NB4 (cell line): ENCODE data around the gene UBE4B.

Experiments used
- POLR2A ChIP-seq: IDR thresholded peaks from 2 replicates; pipeline ENCODE4 v1.6.1; 2011; ENCODE audit warnings: mild to moderate bottlenecking; ENCODE audit not compliant: insufficient read length; ENCODE audit errors: extremely low read depth
- TF ChIP-seq, protein P1 (sequence below): IDR thresholded peaks from one replicate; pipeline ENCODE4 v1.5.1; 2012; ENCODE audit warnings: low read depth, low read length
- TF ChIP-seq, protein P2 (sequence below): IDR thresholded peaks from 2 replicates; pipeline ENCODE4 v1.6.1; 2011; ENCODE audit warnings: low read depth, low read length

DNA sequence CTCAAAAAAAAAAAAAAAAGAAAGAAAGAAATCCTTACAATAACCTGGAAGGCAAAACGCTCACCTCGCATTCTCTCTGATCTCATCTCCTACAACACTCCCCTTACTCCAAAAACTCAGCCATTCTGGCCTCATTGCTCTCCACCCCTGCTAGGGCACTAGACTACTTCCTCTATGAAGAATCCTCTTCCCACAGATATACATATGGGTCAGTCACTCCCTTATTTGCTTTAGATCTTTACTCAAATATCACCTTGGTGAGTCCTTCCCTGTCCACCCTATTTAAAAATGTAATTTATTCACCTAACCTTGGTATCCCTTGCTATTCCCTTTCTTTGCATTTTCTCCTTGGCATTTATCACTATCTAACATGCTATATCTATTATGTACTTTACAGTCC lies 153.0 kb downstream of the UBE4B start:
- TF ChIP-seq, protein P1, sequence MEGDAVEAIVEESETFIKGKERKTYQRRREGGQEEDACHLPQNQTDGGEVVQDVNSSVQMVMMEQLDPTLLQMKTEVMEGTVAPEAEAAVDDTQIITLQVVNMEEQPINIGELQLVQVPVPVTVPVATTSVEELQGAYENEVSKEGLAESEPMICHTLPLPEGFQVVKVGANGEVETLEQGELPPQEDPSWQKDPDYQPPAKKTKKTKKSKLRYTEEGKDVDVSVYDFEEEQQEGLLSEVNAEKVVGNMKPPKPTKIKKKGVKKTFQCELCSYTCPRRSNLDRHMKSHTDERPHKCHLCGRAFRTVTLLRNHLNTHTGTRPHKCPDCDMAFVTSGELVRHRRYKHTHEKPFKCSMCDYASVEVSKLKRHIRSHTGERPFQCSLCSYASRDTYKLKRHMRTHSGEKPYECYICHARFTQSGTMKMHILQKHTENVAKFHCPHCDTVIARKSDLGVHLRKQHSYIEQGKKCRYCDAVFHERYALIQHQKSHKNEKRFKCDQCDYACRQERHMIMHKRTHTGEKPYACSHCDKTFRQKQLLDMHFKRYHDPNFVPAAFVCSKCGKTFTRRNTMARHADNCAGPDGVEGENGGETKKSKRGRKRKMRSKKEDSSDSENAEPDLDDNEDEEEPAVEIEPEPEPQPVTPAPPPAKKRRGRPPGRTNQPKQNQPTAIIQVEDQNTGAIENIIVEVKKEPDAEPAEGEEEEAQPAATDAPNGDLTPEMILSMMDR, result no peak
- TF ChIP-seq POLR2A, result no peak
- TF ChIP-seq, protein P2, sequence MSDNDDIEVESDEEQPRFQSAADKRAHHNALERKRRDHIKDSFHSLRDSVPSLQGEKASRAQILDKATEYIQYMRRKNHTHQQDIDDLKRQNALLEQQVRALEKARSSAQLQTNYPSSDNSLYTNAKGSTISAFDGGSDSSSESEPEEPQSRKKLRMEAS, result no peak
